AG08395 (cell line): ENCODE results near the gene TRPM1.
A peak's percentile ranks its signal among the peaks of the same experiment; 100 is the strongest.
"Not testable (repeated sequence)": the region's sequence is repeated elsewhere in the genome, so short reads cannot be mapped to it uniquely, and the experiment has no call there.

Experiments used
- DNase-seq: peaks from one replicate; pipeline ENCODE4 v3.0.0; 2012; ENCODE audit warnings: mixed read lengths, low spot score

TRPM1 gene

GRCh38 chr15:31116423-31117030 is 15.0 kb upstream of the TRPM1 start:
- DNase-seq = no peak

- DNase-seq = no peak
Observed at GRCh38 chr15:31111091-31111647, 9.6 kb upstream of the TRPM1 start.

- DNase-seq = no peak
Observed at GRCh38 chr15:31108836-31109235, 7.3 kb upstream of the TRPM1 start.

- DNase-seq = no peak
Observed at GRCh38 chr15:31106495-31107300, 5.2 kb upstream of the TRPM1 start.

GRCh38 chr15:31104003-31104402 is 2.5 kb upstream of the TRPM1 start:
- DNase-seq = no peak

GRCh38 chr15:31102374-31103342 is 1.1 kb upstream of the TRPM1 start:
- DNase-seq = no peak

- no peak for DNase-seq
Observed at GRCh38 chr15:31102039-31102321, 455 bp upstream of the TRPM1 start.

GRCh38 chr15:31100738-31101137 is 787 bp downstream of the TRPM1 start:
- DNase-seq = no peak

- DNase-seq = no peak
Observed at GRCh38 chr15:31098953-31099740, 2.4 kb downstream of the TRPM1 start.

- DNase-seq = no peak
Observed at GRCh38 chr15:31098491-31098917, 3.0 kb downstream of the TRPM1 start.

GRCh38 chr15:31096563-31096962 is 5.0 kb downstream of the TRPM1 start:
- no peak for DNase-seq

GRCh38 chr15:31091481-31091880 is 10.0 kb downstream of the TRPM1 start:
- peak; percentile 51 for DNase-seq

GRCh38 chr15:31090766-31091165 is 10.8 kb downstream of the TRPM1 start:
- DNase-seq = no peak

- DNase-seq = no peak
Observed at GRCh38 chr15:31089368-31090047, 12.0 kb downstream of the TRPM1 start.

GRCh38 chr15:31088672-31089367 is 12.7 kb downstream of the TRPM1 start:
- no peak for DNase-seq

- not testable (repeated sequence) for DNase-seq
Observed at GRCh38 chr15:31088041-31088440, 13.5 kb downstream of the TRPM1 start.

- DNase-seq = no peak
Observed at GRCh38 chr15:31086344-31086743, 15.2 kb downstream of the TRPM1 start.

- DNase-seq = no peak
Observed at GRCh38 chr15:31085359-31085758, 16.2 kb downstream of the TRPM1 start.

GRCh38 chr15:31084176-31084575 is 17.3 kb downstream of the TRPM1 start:
- DNase-seq = no peak

- no peak for DNase-seq
Observed at GRCh38 chr15:31083370-31083780, 18.1 kb downstream of the TRPM1 start.
